ENCODE data around the gene REG4. TPM values are rescaled to one million over a fixed set of nuclear protein-coding genes. Genes with fewer than 3 reads are reported as not detected.

Gene REG4
- not detected in 2 replicates for total RNA-seq

GRCh38 chr1:119811387-119811786 is at the start of gene REG4:
TSS of gene REG4 (minus strand) at chr1:119811460. CDS start at chr1:119808769, 2,691 bp downstream.

GRCh38 chr1:119768778-119769177 is 42.5 kb downstream of the REG4 start, which contains the start of gene HMGCS2:
TSS of gene HMGCS2 (minus strand) at chr1:119768905. CDS start at chr1:119768844, 61 bp downstream.

Other genes with a start within 250 kb of the REG4 start
- 5.6 and 9.5 TPM in 2 replicates for gene ZNF697, start 163.2 kb downstream of the REG4 start, total RNA-seq
- gene PHGDH, start 99.5 kb downstream of the REG4 start, total RNA-seq = 28.5 and 29.3 TPM in 2 replicates
- not detected in 2 replicates for gene HMGCS2, start 42.6 kb downstream of the REG4 start, total RNA-seq
- not detected in 2 replicates for gene ADAM30, start 85.1 kb upstream of the REG4 start, total RNA-seq